Measurements from ENCODE around the gene IL5. TPM values are rescaled to one million over a fixed set of nuclear protein-coding genes. Genes with fewer than 3 reads are reported as not detected.
"Not testable (repeated sequence)": the region's sequence is repeated elsewhere in the genome, so short reads cannot be mapped to it uniquely, and the experiment has no call there.

The IL5 gene
- total RNA-seq, 5 donors from 2014 or later (not counting 1 experiment from before 2014, with no cell fraction given) = 1.2 TPM; not detected in 4

DNA sequence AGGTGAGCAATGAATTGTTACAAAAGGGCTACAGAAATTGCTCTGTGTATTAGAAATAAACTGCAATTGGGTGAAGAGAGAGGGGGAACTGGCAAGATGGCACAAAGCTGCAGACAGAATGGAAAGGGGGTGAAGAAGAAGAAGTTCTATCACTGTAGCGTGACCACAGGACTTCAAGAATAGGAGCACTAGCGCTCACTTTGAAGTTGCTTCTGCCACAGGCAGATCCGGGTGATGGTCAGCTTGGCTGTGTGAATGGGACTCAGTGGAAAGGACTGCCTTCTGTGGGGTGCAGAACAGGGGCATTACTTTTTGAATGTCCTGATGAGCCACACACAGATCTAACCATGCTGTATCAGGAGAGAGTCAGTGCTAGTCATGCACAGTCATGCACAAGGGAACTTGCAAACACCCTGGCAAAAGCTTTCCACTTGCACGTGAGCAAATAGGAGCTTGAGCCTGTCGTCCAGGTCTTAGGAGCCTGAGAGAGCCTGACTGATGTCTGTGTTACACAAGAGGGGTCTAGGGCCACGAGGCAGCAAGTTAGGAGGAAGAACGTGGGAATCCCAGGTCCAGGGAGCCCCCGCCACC is 16.3 kb downstream of the IL5 start:
- no peaks in the 10 kb centered on the region for H3K27me3 ChIP-seq (replicated peaks in 1 of 2; ENCODE audit: control insufficient read depth in 2 of 2, extremely low read depth in 1 of 2, insufficient read depth in 2 of 2, low read length in 1 of 2)
- H3K4me1 Mint-ChIP-seq = peaks cover 8 to 24% (median 17%) of the 10 kb centered on the region in 3 donors
- no peaks in the 10 kb centered on the region for H3K36me3 Mint-ChIP-seq
- 66% methylated on average over 8 of the region's 8 CpGs for WGBS (ENCODE audit: insufficient coverage)
- no peaks in the 10 kb centered on the region for H3K9me3 Mint-ChIP-seq
- H3K4me3 Mint-ChIP-seq = no peak overlapping the region
- ATAC-seq (replicated peaks in 1 of 4) = peak in 1 of 4 experiments; percentile 26
- peaks cover 2 to 10% of the 10 kb centered on the region in 2 experiments for H3K4me1 ChIP-seq (ENCODE audit: control insufficient read depth in 1 of 2, extremely low read depth in 1 of 2, insufficient read depth in 2 of 2, low read length in 2 of 2)
- H3K27ac ChIP-seq (ENCODE audit: low read length) = no peak overlapping the region
- ChIA-PET CTCF (interaction anchor here (0.6 to 2.1 kb wide), 9 partner anchors 21 to 1257 kb away, joined by 3 to 10 read pairs (median 4); partner anchors contain the start of gene RAD50 (in 1 of the 2)), POLR2A (interaction anchor here (0.7 kb wide), 2 partner anchors 251 to 1622 kb away, joined by 3 to 4 read pairs; no protein-coding TSS in a partner anchor)
- DNase-seq = no peak
- no peak overlapping the region for H3K27ac Mint-ChIP-seq
- no peaks in the 10 kb centered on the region for H3K9me3 ChIP-seq
- H3K27me3 Mint-ChIP-seq = peaks cover 0 to 4% of the 10 kb centered on the region in 2 donors
- no peaks in the 10 kb centered on the region for H3K36me3 ChIP-seq (ENCODE audit: control insufficient read depth in 2 of 2, extremely low read depth in 1 of 2, insufficient read depth in 1 of 2, low read length in 1 of 2)
- no peak overlapping the region for H3K4me3 ChIP-seq (ENCODE audit: control insufficient read depth in 1 of 2, extremely low read depth in 1 of 2, low read length in 1 of 2)

DNA sequence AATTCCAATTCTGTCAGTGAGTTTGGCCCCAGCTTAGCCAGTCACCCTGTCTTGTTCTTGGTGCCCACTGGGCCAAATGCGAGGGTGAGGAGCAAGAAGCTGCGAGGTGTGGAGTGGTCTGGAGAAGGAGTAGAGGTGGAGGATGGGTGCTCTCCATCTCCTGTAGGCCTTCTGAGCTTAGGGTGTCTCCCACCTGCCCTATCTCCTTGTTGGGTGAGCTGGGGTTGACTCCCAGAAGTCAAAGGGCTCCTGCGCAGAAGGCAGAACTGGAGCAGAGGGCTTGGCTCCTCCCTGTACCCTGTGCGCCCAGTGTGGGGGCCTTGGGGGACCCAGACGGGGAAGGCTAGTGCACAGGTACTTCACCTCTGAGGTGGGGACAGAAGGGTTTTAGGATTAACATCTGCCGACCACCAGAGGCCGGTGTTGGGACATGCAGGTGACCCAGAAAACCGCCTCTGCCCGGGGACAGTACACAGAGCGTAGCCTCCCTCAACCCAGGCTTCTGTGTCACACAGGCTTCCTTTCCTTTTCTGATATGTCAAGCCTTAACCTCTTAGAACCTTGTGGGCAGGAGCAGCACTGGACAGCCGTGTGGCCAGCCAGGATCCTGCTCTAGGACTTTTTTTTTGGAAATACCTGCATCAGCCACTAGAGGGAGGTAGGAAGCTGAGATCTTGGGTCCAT is 16.9 kb downstream of the IL5 start:
- ATAC-seq (replicated peaks in 1 of 4) = peak in 3 of 4 experiments; percentile 60 to 68 (median 68)
- peaks cover 2 to 10% of the 10 kb centered on the region in 2 experiments for H3K4me1 ChIP-seq (ENCODE audit: control insufficient read depth in 1 of 2, extremely low read depth in 1 of 2, insufficient read depth in 2 of 2, low read length in 2 of 2)

DNA sequence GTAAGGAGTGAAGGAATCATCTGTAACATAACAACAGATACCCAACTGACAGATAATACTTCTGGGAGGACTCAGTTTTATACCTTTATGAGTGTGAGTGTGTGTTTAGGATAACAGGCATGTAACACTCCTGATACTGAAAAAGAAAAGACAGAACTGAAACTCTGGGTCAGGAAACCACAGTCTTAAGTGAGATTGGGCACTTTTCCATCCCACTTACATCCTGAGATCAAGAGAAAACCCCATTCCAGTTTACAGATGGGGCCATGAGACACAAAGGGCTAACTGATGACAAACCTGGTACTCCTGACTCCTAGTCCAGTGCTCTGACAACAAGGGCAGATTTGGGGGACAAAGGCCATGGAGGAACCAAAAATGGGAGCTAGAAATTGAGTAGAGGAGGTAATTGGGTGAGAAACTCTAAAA is 18.0 kb downstream of the IL5 start:
- Histone ChIP-seq H3K27ac (ENCODE audit: low read length) (no peak overlapping the region), H3K4me3 (ENCODE audit: control insufficient read depth in 1 of 2, extremely low read depth in 1 of 2, low read length in 1 of 2) (no peak overlapping the region), H3K4me1 (ENCODE audit: control insufficient read depth in 1 of 2, extremely low read depth in 1 of 2, insufficient read depth in 2 of 2, low read length in 2 of 2) (peaks cover 2 to 10% of the 10 kb centered on the region in 2 experiments), H3K36me3 (ENCODE audit: control insufficient read depth in 2 of 2, extremely low read depth in 1 of 2, insufficient read depth in 1 of 2, low read length in 1 of 2) (no peaks in the 10 kb centered on the region), H3K9me3 (no peaks in the 10 kb centered on the region), H3K27me3 (replicated peaks in 1 of 2; ENCODE audit: control insufficient read depth in 2 of 2, extremely low read depth in 1 of 2, insufficient read depth in 2 of 2, low read length in 1 of 2) (no peaks in the 10 kb centered on the region)
- H3K9me3 Mint-ChIP-seq = no peaks in the 10 kb centered on the region
- ChIA-PET POLR2A (no interaction called here), CTCF (interaction anchor here (0.6 to 1.9 kb wide), 2 partner anchors 51 to 295 kb away, joined by 4 to 10 read pairs; no protein-coding TSS in a partner anchor)
- ATAC-seq (replicated peaks in 1 of 4) = no peak
- no peak for DNase-seq
- H3K36me3 Mint-ChIP-seq = no peaks in the 10 kb centered on the region
- H3K27ac Mint-ChIP-seq = no peak overlapping the region
- H3K4me3 Mint-ChIP-seq = peak overlapping the region in 1 of 3 donors; percentile 39
- H3K4me1 Mint-ChIP-seq = peaks cover 8 to 30% (median 23%) of the 10 kb centered on the region in 3 donors
- H3K27me3 Mint-ChIP-seq = no peaks in the 10 kb centered on the region

More for the DNA sequence above, 16.9 kb downstream of the IL5 start:
- H3K27ac Mint-ChIP-seq = no peak overlapping the region
- Histone ChIP-seq H3K4me3 (ENCODE audit: control insufficient read depth in 1 of 2, extremely low read depth in 1 of 2, low read length in 1 of 2) (no peak overlapping the region), H3K36me3 (ENCODE audit: control insufficient read depth in 2 of 2, extremely low read depth in 1 of 2, insufficient read depth in 1 of 2, low read length in 1 of 2) (no peaks in the 10 kb centered on the region), H3K27ac (ENCODE audit: low read length) (no peak overlapping the region), H3K27me3 (replicated peaks in 1 of 2; ENCODE audit: control insufficient read depth in 2 of 2, extremely low read depth in 1 of 2, insufficient read depth in 2 of 2, low read length in 1 of 2) (no peaks in the 10 kb centered on the region), H3K9me3 (no peaks in the 10 kb centered on the region)
- ChIA-PET POLR2A (interaction anchor here in 1 of 2 donors (0.7 kb wide), 1 partner anchor 251 kb away, joined by 3 read pairs; no protein-coding TSS in a partner anchor), CTCF (interaction anchor here (0.6 to 2.1 kb wide), 10 partner anchors 22 to 1256 kb away, joined by 3 to 10 read pairs (median 4); partner anchors contain the start of gene RAD50 (in 1 of the 2))
- H3K36me3 Mint-ChIP-seq = no peaks in the 10 kb centered on the region
- 53% methylated on average over 8 of the region's 11 CpGs for WGBS (ENCODE audit: insufficient coverage)
- no peaks in the 10 kb centered on the region for H3K9me3 Mint-ChIP-seq
- H3K4me3 Mint-ChIP-seq = no peak overlapping the region
- H3K27me3 Mint-ChIP-seq = peaks cover 0 to under 1% of the 10 kb centered on the region in 2 donors
- peaks cover 8 to 24% (median 17%) of the 10 kb centered on the region in 3 donors for H3K4me1 Mint-ChIP-seq
- peak in 18 of 35 experiments; percentile 5 to 70 (median 16) for DNase-seq

DNA sequence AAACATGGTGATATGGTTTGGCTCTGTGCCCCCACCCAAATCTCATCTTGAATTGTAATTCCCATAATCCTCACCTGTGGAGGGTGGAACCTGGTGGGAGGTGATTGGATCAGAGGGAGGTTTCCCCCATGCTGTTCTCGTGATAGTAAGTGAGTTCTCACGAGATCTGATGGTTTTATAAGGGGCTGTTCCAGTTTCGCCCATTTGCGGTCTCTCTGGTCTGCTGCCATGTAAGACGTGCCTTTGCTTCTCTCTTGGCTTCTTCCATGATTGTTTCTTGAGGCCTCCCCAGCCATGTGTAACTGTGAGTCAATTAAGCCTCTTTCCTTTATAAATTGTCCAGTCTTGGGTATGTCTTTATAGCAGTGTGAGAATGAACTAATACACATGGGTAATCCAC is 18.4 kb downstream of the IL5 start:
- H3K4me1 ChIP-seq (ENCODE audit: control insufficient read depth in 1 of 2, extremely low read depth in 1 of 2, insufficient read depth in 2 of 2, low read length in 2 of 2) = peaks cover 2 to 10% of the 10 kb centered on the region in 2 experiments
- H3K4me3 Mint-ChIP-seq; CTCF ChIA-PET; H3K4me3 ChIP-seq (ENCODE audit: control insufficient read depth in 1 of 2, extremely low read depth in 1 of 2, low read length in 1 of 2); H3K27me3 Mint-ChIP-seq; H3K27ac Mint-ChIP-seq; DNase-seq; H3K27ac ChIP-seq (ENCODE audit: low read length); H3K27me3 ChIP-seq (replicated peaks in 1 of 2; ENCODE audit: control insufficient read depth in 2 of 2, extremely low read depth in 1 of 2, insufficient read depth in 2 of 2, low read length in 1 of 2); POLR2A ChIA-PET; H3K36me3 Mint-ChIP-seq; ATAC-seq (replicated peaks in 1 of 4); H3K9me3 Mint-ChIP-seq; H3K9me3 ChIP-seq; H3K36me3 ChIP-seq (ENCODE audit: control insufficient read depth in 2 of 2, extremely low read depth in 1 of 2, insufficient read depth in 1 of 2, low read length in 1 of 2): not testable (repeated sequence)
- WGBS (ENCODE audit: insufficient coverage) = 81% methylated on average over 3 of the region's 5 CpGs
- peaks cover 8 to 31% (median 23%) of the 10 kb centered on the region in 3 donors for H3K4me1 Mint-ChIP-seq

DNA sequence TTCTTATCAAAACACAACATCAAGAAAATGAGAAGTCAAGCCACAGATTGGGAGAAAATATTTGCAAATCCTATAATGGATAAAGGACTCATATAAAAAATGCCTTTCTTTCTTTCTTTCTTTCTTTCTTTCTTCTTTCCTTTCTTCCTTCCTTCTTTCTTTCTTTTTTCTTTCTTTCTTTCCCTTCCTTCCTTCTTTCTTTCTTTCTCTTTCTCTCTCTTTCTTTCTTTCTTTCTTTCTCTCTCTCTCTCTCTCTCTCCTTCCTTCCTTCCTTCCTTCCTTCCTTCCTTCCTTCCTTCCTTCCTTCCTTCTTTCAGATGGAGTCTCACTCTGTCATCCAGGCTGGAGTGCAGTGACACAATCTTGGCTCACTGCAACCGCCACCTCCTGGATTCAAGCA is 21.3 kb downstream of the IL5 start:
- not testable (repeated sequence) for H3K27ac ChIP-seq (ENCODE audit: low read length); H3K27me3 Mint-ChIP-seq; H3K4me3 Mint-ChIP-seq; H3K27ac Mint-ChIP-seq; H3K36me3 ChIP-seq (ENCODE audit: control insufficient read depth in 2 of 2, extremely low read depth in 1 of 2, insufficient read depth in 1 of 2, low read length in 1 of 2); H3K36me3 Mint-ChIP-seq; H3K27me3 ChIP-seq (replicated peaks in 1 of 2; ENCODE audit: control insufficient read depth in 2 of 2, extremely low read depth in 1 of 2, insufficient read depth in 2 of 2, low read length in 1 of 2); H3K9me3 Mint-ChIP-seq; DNase-seq; ATAC-seq (replicated peaks in 1 of 4); H3K9me3 ChIP-seq; H3K4me3 ChIP-seq (ENCODE audit: control insufficient read depth in 1 of 2, extremely low read depth in 1 of 2, low read length in 1 of 2); H3K4me1 ChIP-seq (ENCODE audit: control insufficient read depth in 1 of 2, extremely low read depth in 1 of 2, insufficient read depth in 2 of 2, low read length in 2 of 2)
- no CpG with 5 or more reads among the region's 1 CpG for WGBS (ENCODE audit: insufficient coverage)
- CTCF ChIA-PET = interaction anchor here in 1 of 2 donors (0.8 kb wide), 1 partner anchor 1770 kb away, joined by 5 read pairs; no protein-coding TSS in a partner anchor
- peaks cover 1 to 23% (median 13%) of the 10 kb centered on the region in 3 donors for H3K4me1 Mint-ChIP-seq
- POLR2A ChIA-PET = interaction anchor here (0.6 to 0.7 kb wide), 2 partner anchors 10 to 55 kb away, joined by 3 to 4 read pairs; no protein-coding TSS in a partner anchor

DNA sequence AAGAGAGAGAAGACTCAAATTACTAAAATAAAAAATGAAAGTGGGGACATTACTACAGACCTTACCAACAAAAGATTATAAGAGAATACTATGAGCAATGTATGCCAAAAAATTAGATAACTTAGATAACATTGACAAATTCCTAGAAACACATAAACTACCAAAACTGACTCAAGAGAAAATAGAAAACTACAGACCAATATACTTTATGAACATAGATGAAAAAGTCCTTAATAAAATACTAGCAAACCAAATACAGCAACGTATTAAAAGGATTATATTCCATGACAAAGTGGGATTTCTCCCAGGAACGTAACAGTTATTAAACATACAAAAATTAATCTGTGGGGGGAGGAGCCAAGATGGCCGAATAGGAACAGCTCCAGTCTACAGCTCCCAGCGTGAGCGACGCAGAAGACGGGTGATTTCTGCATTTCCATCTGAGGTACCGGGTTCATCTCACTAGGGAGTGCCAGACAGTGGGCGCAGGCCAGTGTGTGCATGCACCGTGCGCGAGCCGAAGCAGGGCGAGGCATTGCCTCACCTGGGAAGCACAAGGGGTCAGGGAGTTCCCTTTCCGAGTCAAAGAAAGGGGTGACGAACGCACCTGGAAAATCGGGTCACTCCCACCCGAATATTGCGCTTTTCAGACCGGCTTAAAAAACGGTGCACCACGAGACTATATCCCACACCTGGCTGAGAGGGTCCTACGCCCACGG is 29.5 kb downstream of the IL5 start:
- no CpG with 5 or more reads among the region's 25 CpGs for WGBS (ENCODE audit: insufficient coverage)
- H3K36me3 Mint-ChIP-seq; DNase-seq; CTCF ChIA-PET; POLR2A ChIA-PET; H3K27ac ChIP-seq (ENCODE audit: low read length); H3K27me3 Mint-ChIP-seq; H3K9me3 ChIP-seq; H3K36me3 ChIP-seq (ENCODE audit: control insufficient read depth in 2 of 2, extremely low read depth in 1 of 2, insufficient read depth in 1 of 2, low read length in 1 of 2); H3K4me3 ChIP-seq (ENCODE audit: control insufficient read depth in 1 of 2, extremely low read depth in 1 of 2, low read length in 1 of 2); ATAC-seq (replicated peaks in 1 of 4); H3K4me1 Mint-ChIP-seq; H3K27me3 ChIP-seq (replicated peaks in 1 of 2; ENCODE audit: control insufficient read depth in 2 of 2, extremely low read depth in 1 of 2, insufficient read depth in 2 of 2, low read length in 1 of 2); H3K4me3 Mint-ChIP-seq; H3K4me1 ChIP-seq (ENCODE audit: control insufficient read depth in 1 of 2, extremely low read depth in 1 of 2, insufficient read depth in 2 of 2, low read length in 2 of 2): not testable (repeated sequence)
- H3K27ac Mint-ChIP-seq = peak overlapping the region in 1 of 2 donors; percentile 23
- H3K9me3 Mint-ChIP-seq = peaks cover 0 to 12% (median 0%) of the 10 kb centered on the region in 3 donors

Measured in T-cell (primary cell).